Posterior vena cava (tissue), 2 donors: Measurements from ENCODE around the gene EP400. TPM values are rescaled to one million over a fixed set of nuclear protein-coding genes. Genes with fewer than 3 reads are reported as not detected.
A peak's percentile ranks its signal among the peaks of the same experiment; 100 is the strongest.
"Not testable (repeated sequence)": the region's sequence is repeated elsewhere in the genome, so short reads cannot be mapped to it uniquely, and the experiment has no call there.

Source experiments
- DNase-seq: peaks from one replicate; pipeline ENCODE4 v3.0.0-alpha.2; 2020; ENCODE audit warnings: low spot score
- intact Hi-C, 2 donors: fragments of 100-400 bp; cut with DNase I; formaldehyde crosslinking; loops; one replicate each; pipeline versions ENCODE4 v1.14.1 to v1.14.2; 2022 to 2023
- total RNA-seq, 2 donors: library from RNA; stranded (reverse); fragmentation: NEBNext Ultra II Directional; extraction: Animal tissue kit (Norgen Biotek cat#: 25700); gene quantifications; one replicate each; pipeline ENCODE4 v1.2.1, GENCODE V29; 2021
- donor health status: DM: yes; HTN: yes; CAD: no.
- donor health status: DM: yes; HTN: yes; CAD: no.

Gene EP400
- total RNA-seq, 2 donors from 2014 or later: 32.6 to 35.2 TPM

GRCh38 chr12:132026061-132026795 is 76.5 kb downstream of the EP400 start:
- intact Hi-C loops: no loop called here
- DNase-seq: peak; percentile 54

GRCh38 chr12:132026796-132027500 is 77.2 kb downstream of the EP400 start:
- DNase-seq: peak; percentile 70
- intact Hi-C loops: no loop called here

- intact Hi-C loops: no loop called here
- no peak for DNase-seq
These were observed 77.9 kb downstream of the EP400 start for GRCh38 chr12:132027636-132028035.

GRCh38 chr12:132028111-132028510 is 78.4 kb downstream of the EP400 start:
- intact Hi-C loops: no loop called here
- DNase-seq: no peak

- intact Hi-C loops: no loop called here
- DNase-seq: no peak
These were observed 80.0 kb downstream of the EP400 start for GRCh38 chr12:132029503-132030300.

GRCh38 chr12:132030367-132031038 is 80.8 kb downstream of the EP400 start:
- intact Hi-C loops: no loop called here
- no peak for DNase-seq

- intact Hi-C loops: no loop called here
- DNase-seq: no peak
These were observed 83.9 kb downstream of the EP400 start for GRCh38 chr12:132033627-132034026.

- intact Hi-C loops: no loop called here
- no peak for DNase-seq
These were observed 86.4 kb downstream of the EP400 start for GRCh38 chr12:132036063-132036683.

GRCh38 chr12:132040906-132041606 is 91.3 kb downstream of the EP400 start:
- intact Hi-C loops: no loop called here
- DNase-seq: no peak

- no peak for DNase-seq
- intact Hi-C loops: no loop called here
These were observed 93.5 kb downstream of the EP400 start for GRCh38 chr12:132043216-132043615.

GRCh38 chr12:132043770-132044467 is 94.2 kb downstream of the EP400 start:
- DNase-seq: no peak
- intact Hi-C loops: no loop called here

GRCh38 chr12:132044661-132045412 is 95.1 kb downstream of the EP400 start:
- no peak for DNase-seq
- intact Hi-C loops: no loop called here

- intact Hi-C loops: no loop called here
These were observed 96.0 kb downstream of the EP400 start for GRCh38 chr12:132045751-132046150.

GRCh38 chr12:132046561-132046960 is 96.8 kb downstream of the EP400 start:
- DNase-seq: no peak
- intact Hi-C loops: no loop called here

More at GRCh38 chr12:132045751-132046150, 96.0 kb downstream of the EP400 start:
- DNase-seq: no peak

GRCh38 chr12:132047630-132048029 is 97.9 kb downstream of the EP400 start:
- intact Hi-C loops, DNase-seq: not testable (repeated sequence)

- no peak for DNase-seq
- intact Hi-C loops: no loop called here
These were observed 99.7 kb downstream of the EP400 start for GRCh38 chr12:132049442-132049841.

GRCh38 chr12:132049876-132050275 is 100.1 kb downstream of the EP400 start:
- DNase-seq: no peak
- intact Hi-C loops: loop anchor here in 1 of 2 donors (5.0 kb wide), 1 partner anchor 327 kb away; no protein-coding TSS in a partner anchor
